Muscle of leg (tissue), 11 donors: ENCODE measurements around the gene GTPBP8. TPM values are rescaled to one million over a fixed set of nuclear protein-coding genes. Genes with fewer than 3 reads are reported as not detected.
A peak's percentile ranks its signal among the peaks of the same experiment; 100 is the strongest.
"Not testable (repeated sequence)": the region's sequence is repeated elsewhere in the genome, so short reads cannot be mapped to it uniquely, and the experiment has no call there.

Source experiments
- DNase-seq: peaks from one replicate; pipeline ENCODE4 v3.0.0; 2013
- H3K27ac ChIP-seq: one replicate; pipeline ENCODE4 v1.5.1; 2013; ENCODE audit warnings: mild to moderate bottlenecking, low read length, control low read depth
- H3K27me3 ChIP-seq: one replicate; pipeline ENCODE4 v1.6.1; 2013; ENCODE audit warnings: low read length; ENCODE audit not compliant: control insufficient read depth, insufficient read depth
- H3K36me3 ChIP-seq: one replicate; pipeline ENCODE4 v1.6.1; 2013; ENCODE audit warnings: low read length; ENCODE audit not compliant: control insufficient read depth, insufficient read depth
- H3K4me1 ChIP-seq: one replicate; pipeline ENCODE4 v1.6.1; 2013; ENCODE audit warnings: low read length; ENCODE audit not compliant: control insufficient read depth, insufficient read depth
- H3K4me3 ChIP-seq: one replicate; pipeline ENCODE4 v1.5.1; 2013; ENCODE audit warnings: low read length, control low read depth
- H3K9me3 ChIP-seq: replicated peaks from 2 replicates; pipeline ENCODE4 v1.6.1; 2013; ENCODE audit warnings: low read depth, low read length; ENCODE audit not compliant: control insufficient read depth
- WGBS: methylation state at CpG from one replicate; pipeline ENCODE4 v1.1.5; 2013; ENCODE audit warnings: missing lambda C conversion rate; ENCODE audit not compliant: insufficient coverage; 5-methylcytosine and 5-hydroxymethylcytosine counted together
- polyA plus RNA-seq, 8 donors: library from polyadenylated mRNA; unstranded; fragments of 120-200 nt; gene quantifications; one replicate each; pipeline versions ENCODE4 v1.2.1 to v1.2.3, GENCODE V29; 2013; ENCODE audit warnings: inconsistent platforms in 1 of 8, low replicate concordance in 1 of 8; ENCODE audit not compliant: insufficient read length in 8 of 8, insufficient read depth in 1 of 8
- total RNA-seq: library from RNA; stranded (reverse); fragments of 120-200 nt; gene quantifications from one replicate; pipeline ENCODE4 v1.2.4, GENCODE V29; 2013

GTPBP8 gene
- total and polyA plus RNA-seq, 9 donors, result 9.8 to 19.3 (median 18.3) TPM

DNA sequence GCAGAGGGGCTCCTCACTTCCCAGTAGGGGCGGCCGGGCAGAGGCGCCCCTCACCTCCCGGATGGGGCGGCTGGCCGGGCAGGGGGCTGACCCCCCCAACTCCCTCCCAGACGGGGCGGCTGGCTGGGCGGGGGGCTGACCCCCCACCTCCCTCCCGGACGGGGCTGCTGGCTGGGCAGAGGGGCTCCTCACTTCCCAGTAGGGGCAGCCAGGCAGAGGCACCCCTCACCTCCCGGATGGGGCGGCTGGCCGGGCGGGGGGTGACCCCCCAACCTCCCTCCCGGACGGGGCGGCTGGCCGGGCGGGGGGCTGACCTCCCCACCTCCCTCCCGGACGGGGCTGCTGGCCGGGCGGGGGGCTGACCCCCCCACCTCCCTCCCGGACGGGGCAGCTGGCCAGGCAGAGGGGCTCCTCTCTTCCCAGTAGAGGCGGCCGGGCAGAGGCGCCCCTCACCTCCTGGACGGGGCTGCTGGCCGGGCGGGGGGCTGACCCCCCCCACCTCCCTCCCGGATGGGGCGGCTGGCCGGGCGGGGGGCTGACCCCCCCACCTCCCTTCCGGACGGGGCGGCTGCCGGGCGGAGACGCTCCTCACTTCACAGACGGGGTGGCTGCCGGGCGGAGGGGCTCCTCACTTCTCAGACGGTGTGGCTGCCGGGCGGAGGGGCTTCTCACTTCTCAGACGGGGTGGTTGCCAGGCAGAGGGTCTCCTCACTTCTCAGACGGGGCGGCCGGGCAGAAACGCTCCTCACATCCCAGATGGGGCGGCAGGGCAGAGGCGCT, 55.6 kb downstream of the GTPBP8 start:
- H3K4me3 ChIP-seq, H3K27ac ChIP-seq, H3K9me3 ChIP-seq, DNase-seq, H3K36me3 ChIP-seq, H3K27me3 ChIP-seq, H3K4me1 ChIP-seq: not testable (repeated sequence)
- WGBS, result 97% methylated on average over 7 of the region's 55 CpGs

DNA sequence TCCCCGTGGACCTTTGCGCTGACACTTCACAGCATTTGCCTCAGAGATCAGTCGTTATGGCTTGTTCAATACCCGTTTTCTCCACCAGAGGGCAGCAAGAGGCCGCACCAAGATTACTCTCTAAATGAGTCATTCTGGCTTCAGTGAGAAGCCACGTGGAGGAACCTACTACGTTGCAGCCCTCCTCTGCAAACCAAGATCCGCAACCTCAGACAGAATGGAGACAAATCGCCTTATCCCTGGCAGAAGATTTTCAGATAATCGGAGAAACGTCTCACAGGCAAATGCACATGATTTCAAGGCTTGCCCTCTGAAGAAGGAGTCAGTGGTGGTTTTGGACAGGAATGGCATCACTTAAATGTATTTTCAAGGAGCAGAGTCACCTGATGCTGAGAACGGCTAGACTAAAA, 60.5 kb downstream of the GTPBP8 start:
- H3K36me3 ChIP-seq, result no peaks in the 10 kb centered on the region
- H3K27ac ChIP-seq, result peak overlapping the region; percentile 83
- H3K4me1 ChIP-seq, result peaks cover 8% of the 10 kb centered on the region
- 4% methylated on average over 6 of the region's 12 CpGs for WGBS
- DNase-seq, result peak; percentile 95
- no peak overlapping the region for H3K4me3 ChIP-seq
- no peaks in the 10 kb centered on the region for H3K9me3 ChIP-seq
- H3K27me3 ChIP-seq, result no peaks in the 10 kb centered on the region

Other genes starting within 250 kb of the GTPBP8 start
- gene CD200R1L, start 144.1 kb upstream of the GTPBP8 start, total RNA-seq, result not detected
- not detected for gene CD200R1L, start 144.1 kb upstream of the GTPBP8 start, polyA plus RNA-seq
- gene CD200R1, start 15.9 kb upstream of the GTPBP8 start, total RNA-seq, result 2.5 TPM
- gene CD200R1, start 15.9 kb upstream of the GTPBP8 start, polyA plus RNA-seq, result 1 to 10 TPM in 7 of 8 donors, under 1 TPM in 1; 0.87 to 2.4 (median 1.7) TPM
- gene BOC, start 220.6 kb downstream of the GTPBP8 start, total RNA-seq, result 54.2 TPM
- gene BOC, start 220.6 kb downstream of the GTPBP8 start, polyA plus RNA-seq, result 10 to 100 TPM; 38.3 to 99.2 (median 58.8) TPM